AG09309 (cell line): ENCODE results near the gene CEMIP.

ENCODE experiments used
- DNase-seq: peaks from one replicate; pipeline ENCODE4 v3.0.0-alpha.2; 2010; ENCODE audit warnings: low read depth
- H3K4me3 ChIP-seq: 2 replicates; pipeline ENCODE4 v1.5.1; 2011; ENCODE audit warnings: mild to moderate bottlenecking, low read depth, low read length, moderate library complexity; ENCODE audit not compliant: control insufficient read depth
- CTCF ChIP-seq: IDR thresholded peaks from 2 replicates; pipeline ENCODE4 v1.5.1; 2011; ENCODE audit warnings: mild to moderate bottlenecking, low read depth, low read length, inconsistent platforms; ENCODE audit not compliant: insufficient read depth, control insufficient read depth; ENCODE audit errors: missing control alignments

Gene CEMIP

GRCh38 chr15:80934761-80935221 is 155.6 kb downstream of the CEMIP start:
- no peak overlapping the region for H3K4me3 ChIP-seq
- no peak for DNase-seq
- TF ChIP-seq CTCF, result no peak

GRCh38 chr15:80936288-80937078 is 157.3 kb downstream of the CEMIP start:
- H3K4me3 ChIP-seq, result no peak overlapping the region
- no peak for DNase-seq
- peak; percentile 20 for TF ChIP-seq CTCF

- no peak for TF ChIP-seq CTCF
- no peak for DNase-seq
- no peak overlapping the region for H3K4me3 ChIP-seq
Measured at GRCh38 chr15:80937718-80938117, 158.5 kb downstream of the CEMIP start.

- DNase-seq, result no peak
- no peak overlapping the region for H3K4me3 ChIP-seq
- TF ChIP-seq CTCF, result no peak
Measured at GRCh38 chr15:80939216-80939615, 160.0 kb downstream of the CEMIP start.

DNA sequence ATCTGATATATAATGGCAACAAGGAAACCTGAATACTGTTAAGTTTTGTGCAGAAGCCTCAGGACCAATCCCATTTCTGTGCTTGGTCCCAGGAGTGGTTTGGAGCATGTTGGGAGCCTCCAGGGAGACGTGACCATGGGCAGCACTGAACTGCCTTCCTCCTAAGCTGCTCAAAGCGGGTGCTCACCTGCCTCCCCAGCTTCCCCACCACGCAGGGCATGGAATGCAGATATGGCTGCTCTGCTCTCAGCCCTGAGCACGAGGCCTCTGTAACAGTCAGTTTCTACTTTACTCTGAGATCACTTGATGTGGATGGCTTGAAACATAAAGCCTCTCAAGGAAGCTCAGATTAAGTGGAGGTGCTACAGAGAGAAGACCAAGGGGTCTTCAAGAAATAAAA is 161.2 kb downstream of the CEMIP start:
- TF ChIP-seq CTCF, result no peak
- H3K4me3 ChIP-seq, result no peak overlapping the region
- no peak for DNase-seq

GRCh38 chr15:80940851-80941250 is 161.7 kb downstream of the CEMIP start:
- no peak for DNase-seq
- TF ChIP-seq CTCF, result no peak
- H3K4me3 ChIP-seq, result no peak overlapping the region
